Measurements from ENCODE around the gene STXBP1.
"Not testable (repeated sequence)": the region's sequence is repeated elsewhere in the genome, so short reads cannot be mapped to it uniquely, and the experiment has no call there.

The STXBP1 gene

GRCh38 chr9:127613583-127613954 is 1.5 kb downstream of the STXBP1 start:
- DNase-seq (ENCODE audit: low read depth in 1 of 2, low spot score in 1 of 2) = no peak

- no peak for DNase-seq (ENCODE audit: low read depth in 1 of 2, low spot score in 1 of 2)
These were observed 2.9 kb downstream of the STXBP1 start for GRCh38 chr9:127614961-127615360.

GRCh38 chr9:127621339-127621970 is 9.4 kb downstream of the STXBP1 start:
- DNase-seq (ENCODE audit: low read depth in 1 of 2, low spot score in 1 of 2) = not testable (repeated sequence)

- DNase-seq (ENCODE audit: low read depth in 1 of 2, low spot score in 1 of 2) = no peak
These were observed 14.8 kb downstream of the STXBP1 start for GRCh38 chr9:127626752-127627493.

- DNase-seq (ENCODE audit: low read depth in 1 of 2, low spot score in 1 of 2) = no peak
These were observed 15.4 kb downstream of the STXBP1 start for GRCh38 chr9:127627494-127627855.

- no peak for DNase-seq (ENCODE audit: low read depth in 1 of 2, low spot score in 1 of 2)
These were observed 16.8 kb downstream of the STXBP1 start for GRCh38 chr9:127628758-127629467.

- no peak for DNase-seq (ENCODE audit: low read depth in 1 of 2, low spot score in 1 of 2)
These were observed 17.5 kb downstream of the STXBP1 start for GRCh38 chr9:127629468-127630081.

GRCh38 chr9:127633216-127633862 is 21.3 kb downstream of the STXBP1 start:
- no peak for DNase-seq (ENCODE audit: low read depth in 1 of 2, low spot score in 1 of 2)

GRCh38 chr9:127634021-127634420 is 21.9 kb downstream of the STXBP1 start:
- DNase-seq (ENCODE audit: low read depth in 1 of 2, low spot score in 1 of 2) = no peak

- no peak for DNase-seq (ENCODE audit: low read depth in 1 of 2, low spot score in 1 of 2)
These were observed 22.6 kb downstream of the STXBP1 start for GRCh38 chr9:127634698-127635097.

GRCh38 chr9:127635201-127635735 is 23.2 kb downstream of the STXBP1 start:
- DNase-seq (ENCODE audit: low read depth in 1 of 2, low spot score in 1 of 2) = no peak

- no peak for DNase-seq (ENCODE audit: low read depth in 1 of 2, low spot score in 1 of 2)
These were observed 25.3 kb downstream of the STXBP1 start for GRCh38 chr9:127637322-127637847.

- DNase-seq (ENCODE audit: low read depth in 1 of 2, low spot score in 1 of 2) = no peak
These were observed 28.9 kb downstream of the STXBP1 start for GRCh38 chr9:127640908-127641545.

GRCh38 chr9:127642082-127642740 is 30.1 kb downstream of the STXBP1 start:
- no peak for DNase-seq (ENCODE audit: low read depth in 1 of 2, low spot score in 1 of 2)

- no peak for DNase-seq (ENCODE audit: low read depth in 1 of 2, low spot score in 1 of 2)
These were observed 32.2 kb downstream of the STXBP1 start for GRCh38 chr9:127644146-127644827.

GRCh38 chr9:127644943-127645342 is 32.9 kb downstream of the STXBP1 start:
- no peak for DNase-seq (ENCODE audit: low read depth in 1 of 2, low spot score in 1 of 2)

- DNase-seq (ENCODE audit: low read depth in 1 of 2, low spot score in 1 of 2) = no peak
These were observed 35.4 kb downstream of the STXBP1 start for GRCh38 chr9:127647451-127647850.

- DNase-seq (ENCODE audit: low read depth in 1 of 2, low spot score in 1 of 2) = no peak
These were observed 38.4 kb downstream of the STXBP1 start for GRCh38 chr9:127650518-127650917.
